GM19035 (cell line): ENCODE data around the gene HSPB9.

ENCODE experiments used
- ATAC-seq: cut with Tn5 transposase; IDR thresholded peaks from one replicate; pipeline ENCODE4 v1.9.1; 2021; ENCODE audit not compliant: unreplicated experiment

HSPB9 gene

DNA sequence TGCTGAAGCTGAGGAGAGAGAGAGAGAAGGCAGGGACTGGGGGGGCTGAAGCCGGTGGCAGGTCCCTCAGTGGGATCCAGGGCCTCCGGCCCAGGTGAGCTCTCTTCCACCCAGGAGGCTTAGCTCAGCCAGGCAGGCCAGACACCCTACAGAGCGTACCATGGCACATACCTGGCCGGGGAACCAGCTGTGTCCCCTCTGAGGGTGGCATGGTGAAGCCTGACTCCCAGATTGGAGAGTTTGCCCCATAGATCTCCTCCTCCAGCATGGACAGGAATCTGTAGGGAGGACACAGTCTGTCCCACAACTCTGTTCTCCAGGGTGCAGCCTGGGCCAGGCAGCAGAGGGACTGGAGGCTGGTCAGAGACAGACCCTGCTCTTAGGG, 4.5 kb upstream of the HSPB9 start:
- no peak for ATAC-seq

- ATAC-seq, result no peak
These were observed 4.1 kb upstream of the HSPB9 start for GRCh38 chr17:42118545-42118944.

DNA sequence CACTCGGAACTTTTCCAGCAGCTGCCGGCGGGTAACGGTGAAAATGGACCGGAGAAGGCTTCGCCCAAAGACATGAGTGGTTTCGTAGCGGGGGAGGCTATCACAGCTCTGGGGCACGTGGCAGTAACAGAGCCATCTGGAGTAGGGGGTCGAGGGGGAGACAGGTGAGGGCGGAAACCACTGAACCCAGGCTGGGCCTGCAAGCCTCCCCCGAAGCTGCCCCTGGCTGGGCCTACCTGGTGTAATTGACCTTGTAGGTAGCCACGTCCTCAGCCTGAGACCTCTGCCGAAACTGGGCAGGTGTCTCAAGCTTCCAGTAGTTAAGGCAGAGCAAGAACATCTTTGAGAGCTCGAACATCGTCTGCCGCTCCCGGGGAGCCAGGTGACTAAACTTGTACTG, 3.3 kb upstream of the HSPB9 start:
- no peak for ATAC-seq

DNA sequence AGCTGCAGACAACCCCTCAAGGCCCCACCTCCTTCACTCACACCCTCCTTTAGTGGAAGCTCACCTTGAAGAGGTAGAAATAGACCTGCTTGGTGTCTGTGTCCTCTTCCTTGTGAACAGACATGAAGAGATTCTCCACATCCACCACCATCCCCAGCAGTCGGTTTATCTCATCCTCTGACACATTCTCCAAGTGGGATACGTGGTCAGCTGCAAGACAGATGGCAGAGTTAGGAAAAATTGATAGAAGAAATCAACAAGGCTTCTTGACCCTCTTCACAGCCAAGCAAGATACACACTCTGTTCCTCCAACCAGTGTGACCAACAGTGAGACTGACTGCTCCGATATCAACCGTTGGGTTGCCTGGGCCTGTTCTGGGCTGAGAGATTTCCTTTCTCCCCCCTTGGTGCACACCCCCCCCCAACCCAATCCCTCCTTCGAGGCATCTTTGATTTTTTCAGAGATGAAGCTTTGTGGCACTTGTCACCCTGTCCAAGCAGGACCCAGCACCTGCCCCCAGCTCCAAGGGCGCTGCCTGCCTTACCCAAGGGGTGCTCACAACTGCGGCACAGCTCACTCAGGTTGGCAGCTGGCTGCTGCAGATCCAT, 2.3 kb upstream of the HSPB9 start:
- ATAC-seq, result no peak

GRCh38 chr17:42120770-42121769, 1.5 kb upstream of the HSPB9 start, which contains the start of gene KAT2A:
Gene KAT2A, minus strand, starts transcription at chr17:42121367. Its CDS starts 63 bp downstream, at chr17:42121304.
- ATAC-seq, result peak; percentile 51

DNA sequence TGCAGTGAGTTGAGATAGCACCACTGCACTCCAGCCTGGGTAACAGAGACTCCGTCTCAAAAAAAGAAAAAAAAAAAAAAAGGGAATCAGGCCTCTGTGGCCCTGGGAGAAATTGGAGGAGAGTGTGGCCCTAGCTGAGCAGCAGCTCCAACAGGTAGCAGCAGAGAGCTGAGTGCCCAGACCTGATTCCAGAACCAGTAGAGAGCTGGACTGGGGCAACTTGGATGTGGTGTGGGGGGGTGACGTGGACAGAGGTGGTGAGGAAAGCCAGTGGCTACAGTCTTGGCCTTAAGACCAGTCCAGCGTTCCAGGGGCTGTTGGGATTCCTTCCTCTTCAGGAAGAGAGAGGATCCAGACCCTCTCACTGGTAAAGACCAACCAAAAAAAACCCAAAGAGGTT, 1.7 kb downstream of the HSPB9 start:
- no peak for ATAC-seq

DNA sequence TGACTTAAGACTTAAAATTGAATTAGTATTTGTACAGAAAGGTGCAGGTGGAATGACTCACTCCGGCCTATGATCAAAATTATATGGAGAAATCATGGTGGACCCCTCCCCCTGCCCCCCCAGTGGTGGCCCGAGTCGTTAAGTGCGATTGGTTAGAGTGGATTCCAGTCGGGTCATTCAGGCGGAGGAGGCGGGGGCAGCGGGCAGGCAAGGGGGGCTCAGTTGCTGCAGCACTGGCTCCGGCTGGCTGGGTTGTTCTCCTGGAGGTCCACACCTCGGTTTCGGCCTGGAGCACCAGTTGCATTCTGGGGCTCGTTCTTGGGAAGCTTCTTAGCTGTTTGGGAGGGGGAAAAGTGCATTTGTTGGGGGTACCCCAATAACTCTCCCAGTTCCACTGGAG, 3.0 kb downstream of the HSPB9 start:
- no peak for ATAC-seq

GRCh38 chr17:42126836-42127235, 4.2 kb downstream of the HSPB9 start:
- ATAC-seq, result no peak

DNA sequence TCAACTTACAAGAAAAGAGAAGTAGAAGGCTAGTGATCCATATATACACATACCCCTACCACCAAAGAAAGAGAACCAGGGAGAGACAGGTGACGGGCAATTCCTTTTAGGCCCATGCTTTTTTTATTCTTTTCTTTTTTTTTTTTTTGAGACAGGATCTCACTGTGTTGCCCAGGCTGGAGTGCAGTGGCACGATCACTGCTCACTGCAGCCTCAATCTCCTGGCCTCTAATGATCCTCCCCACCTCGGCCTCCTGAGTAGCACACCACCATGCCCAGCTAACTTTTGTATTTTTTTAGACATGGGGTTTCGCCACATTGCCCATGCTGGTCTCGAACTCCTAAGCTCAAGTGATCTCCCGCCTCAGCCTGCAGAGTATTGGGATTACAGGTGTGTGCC, 4.8 kb downstream of the HSPB9 start:
- no peak for ATAC-seq

DNA sequence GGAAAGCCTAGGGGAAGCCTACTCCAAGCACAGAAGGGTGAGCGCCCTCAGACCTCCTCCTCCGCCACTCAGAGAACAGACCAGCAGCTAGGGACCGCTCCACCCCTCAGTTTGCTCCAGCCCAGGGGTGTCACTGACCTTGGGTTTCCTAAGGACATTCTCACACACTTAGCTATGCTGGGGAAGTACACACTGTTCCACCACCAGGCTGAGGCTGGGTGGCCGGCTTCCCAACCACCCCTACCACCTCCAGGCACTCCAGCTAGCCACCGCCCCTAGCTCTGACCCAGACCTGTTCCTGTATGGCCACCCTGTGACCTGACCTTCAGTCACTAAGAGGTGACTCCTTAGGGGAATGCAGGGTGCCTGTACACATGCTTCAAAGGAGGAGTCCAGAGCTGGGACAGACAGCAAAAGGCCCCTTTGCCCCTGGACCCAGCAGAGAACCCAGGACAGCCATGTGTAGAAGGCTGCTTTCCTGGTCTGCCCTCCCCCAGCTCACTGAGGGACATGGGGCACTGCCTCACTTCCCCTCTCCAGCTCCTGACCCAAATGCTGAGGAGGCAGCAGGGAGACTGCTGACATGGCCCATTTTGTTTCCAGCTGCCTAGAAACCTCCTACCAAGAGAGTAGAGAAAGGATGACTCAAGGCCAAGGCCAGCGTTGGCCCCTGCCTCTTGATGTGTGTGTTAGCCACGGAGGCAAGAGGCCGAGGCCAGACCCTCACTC, 6.7 kb downstream of the HSPB9 start:
- no peak for ATAC-seq

DNA sequence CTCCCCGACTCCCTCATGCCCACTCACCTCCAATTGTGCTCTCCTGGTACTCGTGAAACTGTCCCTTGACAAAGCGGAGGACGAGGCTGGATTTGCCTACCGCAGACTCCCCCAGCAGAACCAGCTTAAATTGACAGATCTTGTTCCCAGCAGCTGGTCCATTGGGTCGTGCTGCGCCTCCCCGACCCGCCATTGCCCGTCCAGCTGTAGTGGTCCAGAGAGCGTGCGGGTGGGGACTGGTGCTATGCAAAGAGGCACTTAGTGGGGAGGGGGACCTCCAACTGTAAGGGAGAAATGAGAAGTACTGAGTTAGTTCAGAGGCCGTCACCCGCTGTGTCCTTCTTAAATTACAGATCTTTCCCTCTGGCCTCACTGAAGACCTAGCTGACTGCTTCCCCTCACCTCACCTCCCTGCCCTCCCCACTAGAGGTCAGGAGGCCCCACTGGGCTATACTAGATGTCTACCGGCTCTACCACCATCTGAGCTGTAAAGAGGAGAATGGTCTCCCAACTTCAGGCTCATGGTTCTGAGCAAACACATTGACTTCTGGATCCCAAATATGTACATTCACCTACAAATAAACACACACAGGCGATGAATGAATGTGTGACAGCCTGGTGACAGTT, 7.8 kb downstream of the HSPB9 start:
- no peak for ATAC-seq

DNA sequence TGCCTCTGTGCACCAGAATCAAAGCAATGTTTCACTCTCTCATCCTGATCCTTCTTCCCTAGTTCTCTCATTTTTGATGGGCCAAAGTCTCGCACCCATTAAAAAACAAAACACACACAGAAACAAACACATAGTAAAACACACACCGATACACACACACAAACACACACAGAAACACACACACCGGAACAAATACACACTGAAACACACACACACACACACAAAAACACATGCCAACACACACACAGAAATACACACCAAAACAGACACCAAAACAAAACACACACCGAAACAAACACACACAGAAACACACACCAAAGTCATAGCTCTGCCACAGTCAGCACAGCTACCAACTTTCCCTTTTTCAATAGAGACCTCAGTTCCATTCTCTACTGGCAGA, 8.6 kb downstream of the HSPB9 start:
- ATAC-seq, result no peak

GRCh38 chr17:42131981-42132432, 9.4 kb downstream of the HSPB9 start:
- ATAC-seq, result no peak

DNA sequence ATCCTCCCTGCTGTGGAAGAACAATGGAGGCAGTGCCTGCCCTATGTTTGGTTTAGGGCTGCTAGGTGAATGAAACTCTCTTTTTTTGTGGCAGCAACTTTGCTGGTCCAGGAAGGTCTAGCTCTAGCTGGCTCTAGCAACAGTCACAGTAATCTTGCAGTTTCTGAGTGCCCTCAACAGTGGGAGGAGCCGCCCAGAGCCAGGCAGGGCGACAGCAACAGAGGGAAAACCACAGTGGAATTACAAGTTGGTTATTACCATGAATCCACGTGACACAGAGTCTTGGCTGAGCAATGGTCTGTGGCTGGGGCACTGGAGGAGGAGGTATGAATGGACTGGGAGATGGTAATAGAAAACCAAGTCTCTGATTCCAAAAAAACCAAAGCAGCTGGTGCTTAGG, 10.3 kb downstream of the HSPB9 start:
- ATAC-seq, result no peak

DNA sequence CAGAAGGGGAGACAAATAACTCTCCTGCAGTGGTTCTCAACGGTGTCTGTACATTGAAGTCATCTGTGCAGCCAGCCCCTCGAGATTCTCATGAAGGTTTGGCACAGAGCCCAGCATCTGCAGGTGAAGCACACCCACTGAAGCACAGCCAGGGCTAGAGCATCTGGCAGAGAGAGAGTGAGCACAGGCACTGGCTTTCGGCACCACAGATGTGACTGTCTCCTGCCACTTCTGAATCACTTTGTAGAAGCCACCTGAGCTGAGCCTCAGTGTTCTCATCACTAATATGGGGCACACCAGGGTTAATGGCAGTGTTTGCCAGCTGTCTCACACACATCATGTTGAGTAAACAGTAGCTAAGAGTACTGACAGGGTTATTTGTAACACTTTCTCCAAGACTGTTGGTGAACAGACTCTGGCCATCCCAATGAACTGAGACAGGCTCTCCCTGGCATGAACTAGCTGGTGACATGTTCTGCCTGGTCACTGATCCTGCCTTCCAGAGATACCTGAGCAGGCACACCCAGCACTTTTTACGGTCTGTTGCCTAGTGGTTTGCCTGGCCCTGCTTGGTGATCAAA, 10.9 kb downstream of the HSPB9 start:
- no peak for ATAC-seq

GRCh38 chr17:42135151-42135550, 12.5 kb downstream of the HSPB9 start:
- no peak for ATAC-seq

GRCh38 chr17:42135664-42136653, 13.4 kb downstream of the HSPB9 start:
- ATAC-seq, result no peak

DNA sequence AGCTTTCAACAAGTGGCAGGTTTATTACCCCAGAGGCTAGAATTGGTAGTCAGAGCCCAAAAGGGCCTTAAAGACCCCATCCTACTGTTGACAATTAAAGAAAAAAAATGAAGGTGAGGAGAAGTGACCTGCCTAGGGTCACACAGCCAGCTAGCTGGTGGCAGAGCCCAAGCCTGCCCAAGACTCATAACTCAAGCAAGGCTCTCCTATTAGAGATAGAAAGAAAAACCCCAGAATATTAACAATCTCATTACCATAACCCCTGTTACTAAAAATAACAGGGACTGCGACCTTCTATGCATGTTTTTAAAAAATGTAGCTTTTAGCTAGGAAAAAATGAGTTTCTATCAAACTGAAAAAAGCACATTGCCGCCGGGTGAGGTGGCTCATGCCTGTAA, 14.0 kb downstream of the HSPB9 start:
- no peak for ATAC-seq

- no peak for ATAC-seq
These were observed 16.3 kb downstream of the HSPB9 start for GRCh38 chr17:42138749-42139492.
